H9 (cell line): ENCODE results near the gene ROPN1B. TPM values are rescaled to one million over a fixed set of nuclear protein-coding genes. Genes with fewer than 3 reads are reported as not detected.

Source experiments
- DNase-seq: peaks from one replicate; pipeline ENCODE4 v3.0.0-alpha.2; 2017
- H2AFZ ChIP-seq: one replicate; pipeline ENCODE4 v1.6.1; 2013; ENCODE audit warnings: mild to moderate bottlenecking, low read length, control low read depth, moderate library complexity
- H2AK5ac ChIP-seq: 2 replicates; pipeline ENCODE4 v1.6.1; 2013; ENCODE audit warnings: low read length, control low read depth, mixed read lengths; ENCODE audit not compliant: insufficient read length
- H2BK120ac ChIP-seq: one replicate; pipeline ENCODE4 v1.6.1; 2013; ENCODE audit warnings: low read depth, mild to moderate bottlenecking, low read length, control low read depth, inconsistent platforms; ENCODE audit not compliant: poor library complexity, severe bottlenecking
- H2BK12ac ChIP-seq: 2 replicates; pipeline ENCODE4 v1.6.1; 2013; ENCODE audit warnings: low read length, control low read depth, mixed read lengths, low read depth; ENCODE audit not compliant: insufficient read length
- H2BK15ac ChIP-seq: 2 replicates; pipeline ENCODE4 v1.6.1; 2013; ENCODE audit warnings: low read depth, low read length, control low read depth
- H2BK20ac ChIP-seq: one replicate; pipeline ENCODE4 v1.6.1; 2013; ENCODE audit warnings: low read depth, mild to moderate bottlenecking, low read length, control low read depth, inconsistent platforms; ENCODE audit not compliant: poor library complexity, severe bottlenecking
- H2BK5ac ChIP-seq: 2 replicates; pipeline ENCODE4 v1.6.1; 2013; ENCODE audit warnings: low read length, control low read depth, mixed read lengths; ENCODE audit not compliant: insufficient read length
- H3K14ac ChIP-seq: 2 replicates; pipeline ENCODE4 v1.6.1; 2013; ENCODE audit warnings: low read length, control low read depth; ENCODE audit not compliant: insufficient read depth
- H3K18ac ChIP-seq: 2 replicates; pipeline ENCODE4 v1.6.1; 2013; ENCODE audit warnings: low read depth, mild to moderate bottlenecking, mixed read lengths, low read length, control low read depth; ENCODE audit not compliant: insufficient read length
- H3K23ac ChIP-seq: 2 replicates; pipeline ENCODE4 v1.6.1; 2013; ENCODE audit warnings: low read length, control low read depth, mixed read lengths, low read depth; ENCODE audit not compliant: insufficient read length
- H3K23me2 ChIP-seq: 2 replicates; pipeline ENCODE4 v1.6.1; 2013; ENCODE audit warnings: low read depth, mild to moderate bottlenecking, mixed read lengths, low read length, control low read depth; ENCODE audit not compliant: insufficient read length, poor library complexity, severe bottlenecking
- H3K27ac ChIP-seq: 2 replicates; pipeline ENCODE4 v1.5.1; 2013; ENCODE audit warnings: low read length, control low read depth, mixed read lengths, low read depth; ENCODE audit not compliant: insufficient read length
- H3K27me3 ChIP-seq: 2 replicates; pipeline ENCODE4 v1.6.1; 2013; ENCODE audit warnings: low read length, control low read depth, inconsistent platforms; ENCODE audit not compliant: insufficient read depth
- H3K4ac ChIP-seq: 2 replicates; pipeline ENCODE4 v1.6.1; 2013; ENCODE audit warnings: low read depth, mild to moderate bottlenecking, control low read depth, inconsistent platforms, low read length, moderate library complexity
- H3K4me1 ChIP-seq: 2 replicates; pipeline ENCODE4 v1.6.1; 2013; ENCODE audit warnings: low read length, control low read depth, inconsistent platforms; ENCODE audit not compliant: insufficient read depth
- H3K4me2 ChIP-seq: 2 replicates; pipeline ENCODE4 v1.6.1; 2013; ENCODE audit warnings: low read length, control low read depth, mixed read lengths; ENCODE audit not compliant: insufficient read length, insufficient read depth
- H3K56ac ChIP-seq: 2 replicates; pipeline ENCODE4 v1.6.1; 2013; ENCODE audit warnings: low read depth, mild to moderate bottlenecking, mixed read lengths, low read length, control low read depth; ENCODE audit not compliant: insufficient read length
- H3K79me1 ChIP-seq: 2 replicates; pipeline ENCODE4 v1.6.1; 2013; ENCODE audit warnings: low read depth, mild to moderate bottlenecking, moderate library complexity, low read length, control low read depth, inconsistent platforms; ENCODE audit not compliant: insufficient read depth, poor library complexity, severe bottlenecking
- H3K79me2 ChIP-seq: 2 replicates; pipeline ENCODE4 v1.6.1; 2013; ENCODE audit warnings: low read length, control low read depth, inconsistent platforms; ENCODE audit not compliant: insufficient read depth
- H3K9ac ChIP-seq: 2 replicates; pipeline ENCODE4 v1.6.1; 2013; ENCODE audit warnings: low read length, control low read depth, mixed read lengths; ENCODE audit not compliant: insufficient read length; ENCODE audit errors: extremely low read depth
- H3K9me3 ChIP-seq: one replicate; pipeline ENCODE4 v1.6.1; 2013; ENCODE audit warnings: low read depth, low read length, inconsistent platforms; ENCODE audit not compliant: control insufficient read depth
- H3T11ph ChIP-seq: one replicate; pipeline ENCODE4 v1.6.1; 2013; ENCODE audit warnings: mild to moderate bottlenecking, low read length, control low read depth, inconsistent platforms
- H4K20me1 ChIP-seq: one replicate; pipeline ENCODE4 v1.6.1; 2013; ENCODE audit not compliant: control insufficient read depth, insufficient read length, insufficient read depth
- H4K5ac ChIP-seq: 2 replicates; pipeline ENCODE4 v1.6.1; 2013; ENCODE audit warnings: low read depth, mild to moderate bottlenecking, mixed read lengths, low read length, control low read depth; ENCODE audit not compliant: insufficient read length
- H4K8ac ChIP-seq: replicated peaks from 2 replicates; pipeline ENCODE4 v1.6.1; 2013; ENCODE audit warnings: low read length, control low read depth, mixed read lengths, low read depth; ENCODE audit not compliant: insufficient read length
- H4K91ac ChIP-seq: 2 replicates; pipeline ENCODE4 v1.6.1; 2013; ENCODE audit warnings: low read depth, mild to moderate bottlenecking, moderate library complexity, mixed read lengths, low read length, control low read depth; ENCODE audit not compliant: insufficient read length
- H3K27ac Mint-ChIP-seq, 3 experiments: 2 replicates in 2 of 3; 3 replicates in 1 of 3; pipeline ENCODE4 v1.8.0; 2020 to 2021; ENCODE audit warnings: mixed read lengths in 3 of 3, mild to moderate bottlenecking in 1 of 3, moderate library complexity in 1 of 3
- H3K27me3 Mint-ChIP-seq: 2 replicates; pipeline ENCODE4 v1.8.0; 2021; ENCODE audit warnings: low read depth, mild to moderate bottlenecking, moderate library complexity, mixed read lengths
- H3K36me3 Mint-ChIP-seq, 3 experiments: 2 replicates in 2 of 3; 3 replicates in 1 of 3; pipeline ENCODE4 v1.8.0; 2020 to 2021; ENCODE audit warnings: low read depth in 3 of 3, mixed read lengths in 3 of 3; ENCODE audit not compliant: insufficient read depth in 1 of 3
- H3K4me1 Mint-ChIP-seq, 2 experiments: 2 replicates each; pipeline ENCODE4 v1.8.0; 2020; ENCODE audit warnings: mixed read lengths in 2 of 2
- H3K4me3 Mint-ChIP-seq, 2 experiments: 2 replicates in 1 of 2; 3 replicates in 1 of 2; pipeline ENCODE4 v1.8.0; 2020 to 2021; ENCODE audit warnings: mild to moderate bottlenecking in 2 of 2, mixed read lengths in 2 of 2, moderate library complexity in 1 of 2
- H3K9me3 Mint-ChIP-seq, 2 experiments: 2 replicates in 1 of 2; 3 replicates in 1 of 2; pipeline ENCODE4 v1.8.0; 2020; ENCODE audit warnings: mild to moderate bottlenecking in 2 of 2, mixed read lengths in 2 of 2, moderate library complexity in 1 of 2
- WGBS: extraction: QIAGEN DNeasy Blood & Tissue Kit; methylation state at CpG from one replicate; pipeline ENCODE4 v1.1.7; 2013; ENCODE audit warnings: missing lambda C conversion rate, low lambda C conversion rate, mixed read lengths; ENCODE audit not compliant: insufficient read length; ENCODE audit errors: extremely low coverage; 5-methylcytosine and 5-hydroxymethylcytosine counted together
- total RNA-seq: library from RNA; stranded (reverse); gene quantifications from 2 replicates; pipeline ENCODE4 v1.2.1, GENCODE V29; 2021
- TF ChIP-seq, protein P1 (sequence below): fragments of 200-600 bp; sonication (generic); conservative IDR thresholded peaks from 3 replicates; pipeline ENCODE4 v1.8.0; 2021; ENCODE audit warnings: antibody characterized with exemption, mild to moderate bottlenecking

Gene ROPN1B
- total RNA-seq, 1 experiment from 2014 or later, result not detected

GRCh38 chr3:126018545-126018944, 49.6 kb downstream of the ROPN1B start:
- Histone ChIP-seq H3K4me2 (no peak overlapping the region), H3K27ac (no peak overlapping the region), H4K8ac (no peak overlapping the region), H2BK20ac (no peak overlapping the region), H4K91ac (no peak overlapping the region), H3K23me2 (no peaks in the 10 kb centered on the region), H2BK12ac (no peak overlapping the region), H3K56ac (no peak overlapping the region), H3K9me3 (no peaks in the 10 kb centered on the region), H3K4me1 (peaks cover 6% of the 10 kb centered on the region; the same call in 1 of the 2 replicates), H3K23ac (no peak overlapping the region), H3K79me1 (no peaks in the 10 kb centered on the region), H3K27me3 (no peaks in the 10 kb centered on the region), H4K20me1 (no peaks in the 10 kb centered on the region), H3K14ac (no peak overlapping the region), H3K9ac (no peak overlapping the region), H2BK5ac (no peak overlapping the region), H4K5ac (no peak overlapping the region), H3K18ac (no peak overlapping the region), H2BK120ac (no peak overlapping the region), H2BK15ac (no peak overlapping the region), H2AFZ (no peak overlapping the region), H3K4ac (no peak overlapping the region), H2AK5ac (no peak overlapping the region), H3T11ph (no peak overlapping the region), H3K79me2 (no peaks in the 10 kb centered on the region)
- TF ChIP-seq, protein P1, sequence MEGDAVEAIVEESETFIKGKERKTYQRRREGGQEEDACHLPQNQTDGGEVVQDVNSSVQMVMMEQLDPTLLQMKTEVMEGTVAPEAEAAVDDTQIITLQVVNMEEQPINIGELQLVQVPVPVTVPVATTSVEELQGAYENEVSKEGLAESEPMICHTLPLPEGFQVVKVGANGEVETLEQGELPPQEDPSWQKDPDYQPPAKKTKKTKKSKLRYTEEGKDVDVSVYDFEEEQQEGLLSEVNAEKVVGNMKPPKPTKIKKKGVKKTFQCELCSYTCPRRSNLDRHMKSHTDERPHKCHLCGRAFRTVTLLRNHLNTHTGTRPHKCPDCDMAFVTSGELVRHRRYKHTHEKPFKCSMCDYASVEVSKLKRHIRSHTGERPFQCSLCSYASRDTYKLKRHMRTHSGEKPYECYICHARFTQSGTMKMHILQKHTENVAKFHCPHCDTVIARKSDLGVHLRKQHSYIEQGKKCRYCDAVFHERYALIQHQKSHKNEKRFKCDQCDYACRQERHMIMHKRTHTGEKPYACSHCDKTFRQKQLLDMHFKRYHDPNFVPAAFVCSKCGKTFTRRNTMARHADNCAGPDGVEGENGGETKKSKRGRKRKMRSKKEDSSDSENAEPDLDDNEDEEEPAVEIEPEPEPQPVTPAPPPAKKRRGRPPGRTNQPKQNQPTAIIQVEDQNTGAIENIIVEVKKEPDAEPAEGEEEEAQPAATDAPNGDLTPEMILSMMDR, result no peak
- no CpG with 5 or more reads among the region's 1 CpG for WGBS
- no peak overlapping the region for H3K27ac Mint-ChIP-seq
- no peak for DNase-seq
- H3K9me3 Mint-ChIP-seq, result no peaks in the 10 kb centered on the region
- peaks cover 45 to 47% of the 10 kb centered on the region in 2 experiments for H3K4me1 Mint-ChIP-seq
- H3K36me3 Mint-ChIP-seq, result peaks cover 0 to 17% (median 16%) of the 10 kb centered on the region in 3 experiments; a peak in 6 of 7 replicates
- no peak overlapping the region for H3K4me3 Mint-ChIP-seq
- H3K27me3 Mint-ChIP-seq, result no peaks in the 10 kb centered on the region; the same call in 1 of the 2 replicates
